HCT116 (cell line): ENCODE results near the gene CADPS. TPM values are rescaled to one million over a fixed set of nuclear protein-coding genes. Genes with fewer than 3 reads are reported as not detected.

Experiments
- ATAC-seq: fragments of 200-7000 bp; cut with Tn5 transposase; 2 replicates; pipeline ENCODE4 v1.9.1; 2020; ENCODE audit warnings: mild to moderate bottlenecking, moderate library complexity
- BruUV-seq: library from RNA; stranded (reverse); fragments of 400-500 nt; replicated peaks from 2 replicates; lab custom pipeline; 2021; lab: Mats Ljungman, UMichigan
- CTCF ChIA-PET: fragments of 300-600 bp; sonication (Branson Sonifier 250); formaldehyde crosslinking; loops from one replicate; lab custom pipeline; 2021; ENCODE audit warnings: antibody characterized with exemption; lab: Charles Lee
- POLR2A ChIA-PET: fragments of 300-600, 350-600 bp; sonication (Branson Sonifier 250); formaldehyde crosslinking; loops from one replicate; lab custom pipeline; 2021; ENCODE audit warnings: antibody characterized with exemption; lab: Charles Lee
- RAD21 ChIA-PET, 2 experiments: fragments of 300-600 bp; sonication (Branson Sonifier 250); formaldehyde crosslinking; loops; one replicate each; lab custom pipeline; 2023; ENCODE audit warnings: low total read pairs in 2 of 2; ENCODE audit not compliant: uncharacterized antibody in 2 of 2, unreplicated experiment in 2 of 2, low non-redundant PET in 1 of 2; lab: Charles Lee
- DNase-seq: peaks from one replicate; pipeline ENCODE4 v3.0.0-alpha.2; 2010; ENCODE audit warnings: low read depth, low spot score
- H2AFZ ChIP-seq: fragments of 200-600 bp; shearing (Covaris generic), sonication (generic); 2 replicates; pipeline ENCODE4 v1.6.1; 2017; ENCODE audit warnings: low read depth, mixed run types, mixed read lengths, antibody characterized with exemption, low read length; ENCODE audit not compliant: poor library complexity, severe bottlenecking
- H3K27ac ChIP-seq: 2 replicates; pipeline ENCODE4 v1.5.1; 2012; ENCODE audit warnings: low read depth, low read length
- H3K27me3 ChIP-seq: fragments of 200-600 bp; sonication (generic); 2 replicates; pipeline ENCODE4 v1.6.1; 2016; ENCODE audit warnings: mixed run types, low read length, mixed read lengths; ENCODE audit not compliant: insufficient read depth
- H3K36me3 ChIP-seq, 2 experiments: fragments of 200-500 bp in 1 of 2; fragments of 200-600 bp in 1 of 2; sonication (Bioruptor generic) in 1 of 2; sonication (generic) in 1 of 2; 2 replicates each; pipeline versions ENCODE4 v1.5.1 to v1.6.1; 2014 to 2016; ENCODE audit warnings: low read length in 2 of 2, inconsistent platforms in 1 of 2, mixed read lengths in 1 of 2, mixed run types in 1 of 2; ENCODE audit not compliant: insufficient read depth in 2 of 2, control insufficient read depth in 1 of 2
- H3K4me1 ChIP-seq, 2 experiments: fragments of 200-600 bp in 1 of 2; sonication (generic) in 1 of 2; 2 replicates each; pipeline versions ENCODE4 v1.5.1 to v1.6.1; 2012 to 2017; ENCODE audit warnings: low read length in 2 of 2, inconsistent platforms in 1 of 2, mild to moderate bottlenecking in 1 of 2, mixed read lengths in 1 of 2, mixed run types in 1 of 2, moderate library complexity in 1 of 2; ENCODE audit not compliant: insufficient read depth in 2 of 2, control insufficient read depth in 1 of 2
- H3K4me2 ChIP-seq: fragments of 200-600 bp; sonication (generic); 2 replicates; pipeline ENCODE4 v1.6.1; 2017; ENCODE audit warnings: mixed run types, low read length, mixed read lengths
- H3K4me3 ChIP-seq, 2 experiments: fragments of 200-600 bp in 1 of 2; sonication (generic) in 1 of 2; replicated peaks in 1 of 2; 2 replicates each; pipeline ENCODE4 v1.5.1; 2011 to 2016; ENCODE audit warnings: low read length in 2 of 2, control low read depth in 1 of 2, low read depth in 1 of 2, mild to moderate bottlenecking in 1 of 2, mixed read lengths in 1 of 2, mixed run types in 1 of 2
- H3K79me2 ChIP-seq: fragments of 200-600 bp; sonication (generic); 2 replicates; pipeline ENCODE4 v1.6.1; 2017; ENCODE audit warnings: mild to moderate bottlenecking, mixed run types, low read length, moderate library complexity, mixed read lengths; ENCODE audit not compliant: insufficient read depth
- H3K9ac ChIP-seq: fragments of 200-600 bp; sonication (generic); 2 replicates; pipeline ENCODE4 v1.6.1; 2016; ENCODE audit warnings: low read length, mixed read lengths
- H3K9me2 ChIP-seq: fragments of 200-600 bp; sonication (generic), shearing (Covaris generic); 2 replicates; pipeline ENCODE4 v1.6.1; 2017; ENCODE audit warnings: mixed run types, mild to moderate bottlenecking, moderate library complexity; ENCODE audit not compliant: insufficient read depth
- H3K9me3 ChIP-seq, 2 experiments: fragments of 200-500 bp in 1 of 2; fragments of 200-600 bp in 1 of 2; sonication (Bioruptor generic) in 1 of 2; sonication (generic) in 1 of 2; 2 replicates each; pipeline ENCODE4 v1.6.1; 2014 to 2017; ENCODE audit warnings: low read length in 2 of 2, mixed read lengths in 2 of 2, inconsistent platforms in 1 of 2, low read depth in 1 of 2, mild to moderate bottlenecking in 1 of 2, mixed run types in 1 of 2, moderate library complexity in 1 of 2; ENCODE audit not compliant: control insufficient read depth in 1 of 2, insufficient read depth in 1 of 2
- H4K20me1 ChIP-seq: fragments of 200-600 bp; sonication (generic), shearing (Covaris generic); 2 replicates; pipeline ENCODE4 v1.6.1; 2017; ENCODE audit warnings: mixed run types, mild to moderate bottlenecking, moderate library complexity; ENCODE audit not compliant: insufficient read depth
- CBX3 ChIP-seq: IDR thresholded peaks from 2 replicates; pipeline ENCODE4 v1.6.1; 2012; ENCODE audit warnings: low read depth
- CEBPB ChIP-seq: IDR thresholded peaks from 2 replicates; pipeline ENCODE4 v1.6.1; 2012; ENCODE audit warnings: low read depth
- EGR1 ChIP-seq: IDR thresholded peaks from 2 replicates; pipeline ENCODE4 v1.6.1; 2012; ENCODE audit warnings: low read depth
- ELF1 ChIP-seq: IDR thresholded peaks from 2 replicates; pipeline ENCODE4 v1.6.1; 2012; ENCODE audit warnings: low read depth, borderline replicate concordance
- EZH2 ChIP-seq: fragments of 200-600 bp; sonication (generic); IDR thresholded peaks from 2 replicates; pipeline ENCODE4 v1.6.1; 2017; ENCODE audit warnings: antibody characterized with exemption, mixed run types
- EZH2phosphoT487 ChIP-seq: fragments of 200-600 bp; IDR thresholded peaks from 2 replicates; pipeline ENCODE4 v1.6.1; 2018; ENCODE audit warnings: antibody characterized with exemption, borderline replicate concordance
- FOSL1 ChIP-seq: IDR thresholded peaks from 2 replicates; pipeline ENCODE4 v1.6.1; 2012; ENCODE audit warnings: low read depth
- JUND ChIP-seq: IDR thresholded peaks from 2 replicates; pipeline ENCODE4 v1.6.1; 2012
- POLR2AphosphoS5 ChIP-seq: IDR thresholded peaks from 2 replicates; pipeline ENCODE4 v1.6.1; 2011; ENCODE audit warnings: mild to moderate bottlenecking, low read depth, low read length, moderate library complexity
- RAD21 ChIP-seq: IDR thresholded peaks from 2 replicates; pipeline ENCODE4 v1.6.1; 2012; ENCODE audit warnings: low read depth, mild to moderate bottlenecking
- SP1 ChIP-seq: IDR thresholded peaks from 2 replicates; pipeline ENCODE4 v1.6.1; 2012; ENCODE audit warnings: low read depth
- SRF ChIP-seq: IDR thresholded peaks from 2 replicates; pipeline ENCODE4 v1.6.1; 2012; ENCODE audit warnings: low read depth
- YY1 ChIP-seq: IDR thresholded peaks from 2 replicates; pipeline ENCODE4 v1.6.1; 2011; ENCODE audit warnings: low read length, low read depth, moderate library complexity, mild to moderate bottlenecking; ENCODE audit not compliant: insufficient replicate concordance; ENCODE audit errors: extremely low read depth
- ZFX ChIP-seq: fragments of 450-650 bp; IDR thresholded peaks from 2 replicates; pipeline ENCODE4 v1.6.1; 2017
- ZNF274 ChIP-seq: fragments of 200-500 bp; sonication (Bioruptor generic); IDR thresholded peaks from 2 replicates; pipeline ENCODE4 v1.6.1; 2014; ENCODE audit warnings: mild to moderate bottlenecking, low read depth, low read length, inconsistent platforms
- intact Hi-C: fragments of 100-400 bp; cut with micrococcal nuclease; formaldehyde crosslinking; loops from 2 replicates; pipeline ENCODE4 v1.10.0; 2022
- total RNA-seq: library from RNA; stranded (reverse); gene quantifications from one replicate; pipeline ENCODE4 v1.2.1, GENCODE V29; 2021; ENCODE audit not compliant: unreplicated experiment
- TF ChIP-seq, protein P1 (sequence below): IDR thresholded peaks from 2 replicates; pipeline ENCODE4 v1.6.1; 2011; ENCODE audit warnings: mild to moderate bottlenecking, low read length, moderate library complexity; ENCODE audit not compliant: insufficient replicate concordance; ENCODE audit errors: extremely low read depth
- TF ChIP-seq, protein P2 (sequence below): IDR thresholded peaks from 2 replicates; pipeline ENCODE4 v1.6.1; 2012
- TF ChIP-seq, protein P3 (sequence below): IDR thresholded peaks from 2 replicates; pipeline ENCODE4 v1.6.1; 2012; ENCODE audit warnings: low read depth
- TF ChIP-seq, protein P4 (sequence below), 3 experiments: fragments of 200-600 bp in 1 of 3; sonication (generic) in 1 of 3; IDR thresholded peaks in 2 of 3; conservative IDR thresholded peaks in 1 of 3; 2 replicates each; pipeline ENCODE4 v1.5.1; 2012 to 2017; ENCODE audit warnings: low read depth in 2 of 3, low read length in 2 of 3, antibody characterized with exemption in 1 of 3, borderline replicate concordance in 1 of 3, control low read depth in 1 of 3, mild to moderate bottlenecking in 1 of 3, mixed read lengths in 1 of 3, mixed run types in 1 of 3, moderate library complexity in 1 of 3; ENCODE audit not compliant: insufficient read depth in 1 of 3
- TF ChIP-seq, protein P5 (sequence below): IDR thresholded peaks from 2 replicates; pipeline ENCODE4 v1.6.1; 2012

The CADPS gene
- total RNA-seq, 1 experiment from 2014 or later, result not detected

DNA sequence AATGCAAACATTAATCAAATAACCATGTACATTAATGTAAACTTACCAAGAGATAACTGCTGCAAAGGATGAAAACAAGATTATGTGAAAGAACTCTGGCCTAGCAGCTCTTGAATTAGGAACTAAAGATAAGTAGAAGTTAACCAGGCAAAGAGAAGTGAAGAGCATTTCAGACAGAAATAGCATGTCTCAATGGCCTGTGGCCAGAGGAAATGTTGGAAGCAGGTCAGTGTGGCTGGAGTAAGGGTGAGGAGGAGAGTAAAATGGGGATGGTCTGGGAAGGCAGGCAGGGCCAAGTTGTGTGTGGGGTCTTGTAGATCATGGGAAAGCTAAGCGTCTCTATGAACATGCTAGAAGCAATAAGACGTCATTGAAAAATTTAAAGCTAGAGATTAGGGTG lies 192.4 kb downstream of the CADPS start:
- H3K36me3 ChIP-seq, result no peaks in the 10 kb centered on the region
- RAD21 ChIA-PET, result no interaction called here
- TF ChIP-seq EZH2, result no peak
- TF ChIP-seq CEBPB, result no peak
- TF ChIP-seq, protein P1, sequence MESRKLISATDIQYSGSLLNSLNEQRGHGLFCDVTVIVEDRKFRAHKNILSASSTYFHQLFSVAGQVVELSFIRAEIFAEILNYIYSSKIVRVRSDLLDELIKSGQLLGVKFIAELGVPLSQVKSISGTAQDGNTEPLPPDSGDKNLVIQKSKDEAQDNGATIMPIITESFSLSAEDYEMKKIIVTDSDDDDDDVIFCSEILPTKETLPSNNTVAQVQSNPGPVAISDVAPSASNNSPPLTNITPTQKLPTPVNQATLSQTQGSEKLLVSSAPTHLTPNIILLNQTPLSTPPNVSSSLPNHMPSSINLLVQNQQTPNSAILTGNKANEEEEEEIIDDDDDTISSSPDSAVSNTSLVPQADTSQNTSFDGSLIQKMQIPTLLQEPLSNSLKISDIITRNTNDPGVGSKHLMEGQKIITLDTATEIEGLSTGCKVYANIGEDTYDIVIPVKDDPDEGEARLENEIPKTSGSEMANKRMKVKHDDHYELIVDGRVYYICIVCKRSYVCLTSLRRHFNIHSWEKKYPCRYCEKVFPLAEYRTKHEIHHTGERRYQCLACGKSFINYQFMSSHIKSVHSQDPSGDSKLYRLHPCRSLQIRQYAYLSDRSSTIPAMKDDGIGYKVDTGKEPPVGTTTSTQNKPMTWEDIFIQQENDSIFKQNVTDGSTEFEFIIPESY, result no peak
- TF ChIP-seq SP1, result no peak
- no peak for TF ChIP-seq CBX3
- no peak for TF ChIP-seq EZH2phosphoT487
- no peak for TF ChIP-seq ZNF274
- no peak for TF ChIP-seq ZFX
- TF ChIP-seq, protein P2, sequence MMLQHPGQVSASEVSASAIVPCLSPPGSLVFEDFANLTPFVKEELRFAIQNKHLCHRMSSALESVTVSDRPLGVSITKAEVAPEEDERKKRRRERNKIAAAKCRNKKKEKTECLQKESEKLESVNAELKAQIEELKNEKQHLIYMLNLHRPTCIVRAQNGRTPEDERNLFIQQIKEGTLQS, result no peak
- TF ChIP-seq, protein P3, sequence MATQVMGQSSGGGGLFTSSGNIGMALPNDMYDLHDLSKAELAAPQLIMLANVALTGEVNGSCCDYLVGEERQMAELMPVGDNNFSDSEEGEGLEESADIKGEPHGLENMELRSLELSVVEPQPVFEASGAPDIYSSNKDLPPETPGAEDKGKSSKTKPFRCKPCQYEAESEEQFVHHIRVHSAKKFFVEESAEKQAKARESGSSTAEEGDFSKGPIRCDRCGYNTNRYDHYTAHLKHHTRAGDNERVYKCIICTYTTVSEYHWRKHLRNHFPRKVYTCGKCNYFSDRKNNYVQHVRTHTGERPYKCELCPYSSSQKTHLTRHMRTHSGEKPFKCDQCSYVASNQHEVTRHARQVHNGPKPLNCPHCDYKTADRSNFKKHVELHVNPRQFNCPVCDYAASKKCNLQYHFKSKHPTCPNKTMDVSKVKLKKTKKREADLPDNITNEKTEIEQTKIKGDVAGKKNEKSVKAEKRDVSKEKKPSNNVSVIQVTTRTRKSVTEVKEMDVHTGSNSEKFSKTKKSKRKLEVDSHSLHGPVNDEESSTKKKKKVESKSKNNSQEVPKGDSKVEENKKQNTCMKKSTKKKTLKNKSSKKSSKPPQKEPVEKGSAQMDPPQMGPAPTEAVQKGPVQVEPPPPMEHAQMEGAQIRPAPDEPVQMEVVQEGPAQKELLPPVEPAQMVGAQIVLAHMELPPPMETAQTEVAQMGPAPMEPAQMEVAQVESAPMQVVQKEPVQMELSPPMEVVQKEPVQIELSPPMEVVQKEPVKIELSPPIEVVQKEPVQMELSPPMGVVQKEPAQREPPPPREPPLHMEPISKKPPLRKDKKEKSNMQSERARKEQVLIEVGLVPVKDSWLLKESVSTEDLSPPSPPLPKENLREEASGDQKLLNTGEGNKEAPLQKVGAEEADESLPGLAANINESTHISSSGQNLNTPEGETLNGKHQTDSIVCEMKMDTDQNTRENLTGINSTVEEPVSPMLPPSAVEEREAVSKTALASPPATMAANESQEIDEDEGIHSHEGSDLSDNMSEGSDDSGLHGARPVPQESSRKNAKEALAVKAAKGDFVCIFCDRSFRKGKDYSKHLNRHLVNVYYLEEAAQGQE, result no peak
- TF ChIP-seq ELF1, result no peak
- TF ChIP-seq, protein P4, sequence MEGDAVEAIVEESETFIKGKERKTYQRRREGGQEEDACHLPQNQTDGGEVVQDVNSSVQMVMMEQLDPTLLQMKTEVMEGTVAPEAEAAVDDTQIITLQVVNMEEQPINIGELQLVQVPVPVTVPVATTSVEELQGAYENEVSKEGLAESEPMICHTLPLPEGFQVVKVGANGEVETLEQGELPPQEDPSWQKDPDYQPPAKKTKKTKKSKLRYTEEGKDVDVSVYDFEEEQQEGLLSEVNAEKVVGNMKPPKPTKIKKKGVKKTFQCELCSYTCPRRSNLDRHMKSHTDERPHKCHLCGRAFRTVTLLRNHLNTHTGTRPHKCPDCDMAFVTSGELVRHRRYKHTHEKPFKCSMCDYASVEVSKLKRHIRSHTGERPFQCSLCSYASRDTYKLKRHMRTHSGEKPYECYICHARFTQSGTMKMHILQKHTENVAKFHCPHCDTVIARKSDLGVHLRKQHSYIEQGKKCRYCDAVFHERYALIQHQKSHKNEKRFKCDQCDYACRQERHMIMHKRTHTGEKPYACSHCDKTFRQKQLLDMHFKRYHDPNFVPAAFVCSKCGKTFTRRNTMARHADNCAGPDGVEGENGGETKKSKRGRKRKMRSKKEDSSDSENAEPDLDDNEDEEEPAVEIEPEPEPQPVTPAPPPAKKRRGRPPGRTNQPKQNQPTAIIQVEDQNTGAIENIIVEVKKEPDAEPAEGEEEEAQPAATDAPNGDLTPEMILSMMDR (IDR thresholded peaks at IDR 0.05 in 2 of 3, conservative IDR thresholded peaks at IDR 0.05 in 1 of 3; ENCODE audit: borderline replicate concordance in 1 of 3, insufficient read depth in 1 of 3, low read depth in 2 of 3, low read length in 2 of 3), result no peak
- TF ChIP-seq, protein P5, sequence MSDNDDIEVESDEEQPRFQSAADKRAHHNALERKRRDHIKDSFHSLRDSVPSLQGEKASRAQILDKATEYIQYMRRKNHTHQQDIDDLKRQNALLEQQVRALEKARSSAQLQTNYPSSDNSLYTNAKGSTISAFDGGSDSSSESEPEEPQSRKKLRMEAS, result no peak
- TF ChIP-seq FOSL1, result no peak
- no peak for TF ChIP-seq SRF
- TF ChIP-seq RAD21, result no peak
- no peak for TF ChIP-seq YY1
- TF ChIP-seq EGR1, result no peak
- TF ChIP-seq JUND, result no peak
- TF ChIP-seq POLR2AphosphoS5, result no peak
- TF ChIP-seq, all 23 proteins: peak for 0

More for the DNA sequence above, 192.4 kb downstream of the CADPS start:
- H3K4me2 ChIP-seq, result no peak overlapping the region
- no TSS peak for BruUV-seq
- H3K27ac ChIP-seq, result no peak overlapping the region
- no peaks in the 10 kb centered on the region for H3K9me3 ChIP-seq
- H3K9ac ChIP-seq, result no peak overlapping the region
- CTCF ChIA-PET, result no interaction called here
- POLR2A ChIA-PET, result no interaction called here
- H4K20me1 ChIP-seq, result no peaks in the 10 kb centered on the region
- peaks cover 31% of the 10 kb centered on the region for H3K27me3 ChIP-seq
- no peak overlapping the region for H2AFZ ChIP-seq
- no peak overlapping the region for H3K4me3 ChIP-seq
- H3K9me2 ChIP-seq, result no peaks in the 10 kb centered on the region
- H3K4me1 ChIP-seq, result no peaks in the 10 kb centered on the region
- H3K79me2 ChIP-seq, result no peaks in the 10 kb centered on the region
- intact Hi-C loops, result no loop called here
- no peak for DNase-seq
- ATAC-seq, result no peak
